Renal cortex interstitium (tissue), 11 donors: ENCODE measurements around the gene ANKRD65. TPM values are rescaled to one million over a fixed set of nuclear protein-coding genes. Genes with fewer than 3 reads are reported as not detected.
"Not testable (repeated sequence)": the region's sequence is repeated elsewhere in the genome, so short reads cannot be mapped to it uniquely, and the experiment has no call there.

Source experiments
- DNase-seq, 11 donors: peaks; one replicate each; pipeline ENCODE4 v3.0.0-alpha.2; 2013; ENCODE audit warnings: low read depth in 9 of 11, low spot score in 4 of 11; ENCODE audit errors: extremely low read depth in 1 of 11
- polyA plus RNA-seq, 3 donors: library from polyadenylated mRNA; unstranded; fragments of 120-200 nt; gene quantifications; one replicate each; pipeline ENCODE4 v1.2.1, GENCODE V29; 2013; ENCODE audit not compliant: insufficient read length in 3 of 3

ANKRD65 gene
- polyA plus RNA-seq, 3 donors = 8.3 to 14.7 (median 10.6) TPM

DNA sequence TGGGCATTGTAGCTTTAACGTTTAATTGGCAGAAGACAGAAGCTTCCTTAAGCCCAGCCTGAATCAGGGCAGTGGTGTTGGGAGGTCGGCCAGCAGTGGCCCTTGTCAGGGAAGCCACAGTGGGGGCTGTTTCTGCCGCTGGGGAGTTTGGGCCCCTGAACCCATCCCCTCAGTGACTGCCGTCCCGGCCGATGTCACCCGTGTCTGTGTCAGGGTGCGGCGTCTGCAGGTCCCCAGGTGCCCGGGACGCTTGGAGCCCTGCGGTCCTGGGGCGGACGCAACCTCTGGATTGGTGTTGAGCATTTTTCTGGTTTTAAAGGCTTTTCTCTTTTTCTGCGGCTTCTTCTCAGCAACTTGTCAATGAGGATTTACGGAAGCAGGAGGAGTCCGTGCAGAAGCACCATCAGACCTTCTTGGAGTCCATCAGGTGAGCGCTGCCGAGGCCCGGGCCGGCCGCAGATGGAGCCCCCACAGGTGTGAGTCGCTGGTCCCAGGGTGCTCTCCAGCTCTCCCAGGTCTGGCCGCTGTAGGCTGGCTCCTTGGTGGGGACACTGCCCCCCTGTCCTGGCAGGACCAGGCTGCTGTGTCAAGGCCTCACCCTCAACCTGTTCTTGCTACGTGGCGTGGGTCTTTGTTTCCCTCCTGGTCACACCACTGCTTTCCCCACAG is 30.8 kb upstream of the ANKRD65 start:
- no peak for DNase-seq

DNA sequence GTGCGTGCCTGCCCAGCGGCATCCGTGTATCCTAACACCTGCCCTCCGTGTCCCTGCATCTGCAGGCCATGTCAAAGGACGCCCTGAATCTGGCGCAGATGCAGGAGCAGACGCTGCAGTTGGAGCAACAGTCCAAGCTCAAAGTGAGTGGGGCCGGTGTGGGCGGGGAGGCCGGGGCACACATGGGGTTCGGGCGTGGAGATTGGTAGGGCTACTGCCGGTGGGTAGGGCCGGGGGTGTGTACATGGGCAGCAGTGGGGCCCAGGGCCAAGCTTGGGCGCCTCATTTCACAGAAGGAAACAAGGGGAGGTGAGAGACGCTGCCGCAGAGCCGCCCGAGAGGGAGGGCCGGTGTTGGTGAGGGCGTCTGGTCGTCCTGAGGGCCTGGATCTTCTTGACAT is 29.5 kb upstream of the ANKRD65 start:
- not testable (repeated sequence) for DNase-seq

DNA sequence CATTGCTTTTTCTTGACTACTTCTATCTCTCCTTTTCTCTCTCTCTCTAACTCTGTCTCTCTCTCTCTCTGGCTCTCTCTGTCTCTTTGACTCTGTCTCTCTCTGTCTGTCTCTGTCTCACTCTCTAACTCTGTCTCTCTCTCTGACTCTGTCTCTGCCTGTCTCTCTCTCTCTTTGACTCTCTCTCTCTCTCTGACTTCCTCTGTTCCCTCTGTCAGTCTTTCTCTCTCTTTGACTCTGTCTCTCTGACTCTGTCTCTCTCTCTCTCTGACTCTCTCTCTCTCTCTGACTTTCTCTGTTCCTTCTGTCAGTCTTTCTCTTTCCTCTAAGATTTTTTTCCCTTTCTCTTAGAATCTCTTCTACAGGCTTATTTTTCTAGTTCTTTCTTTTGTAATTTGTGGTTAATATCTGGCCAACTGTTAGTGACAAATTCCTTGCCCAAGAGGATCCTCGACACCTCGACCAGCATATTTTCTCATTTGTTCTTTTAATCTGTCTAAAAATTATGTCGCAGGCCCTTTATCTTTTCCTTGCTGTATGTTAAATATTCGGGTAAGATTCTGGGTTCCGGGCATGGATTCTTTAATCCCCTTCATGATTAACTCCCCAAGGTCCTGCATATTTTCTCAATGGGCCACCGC is 28.1 kb upstream of the ANKRD65 start, which contains the start of gene ATAD3C:
TSS of gene ATAD3C (plus strand) at position 591 of the 641 bp plus-strand sequence. CDS start 995 bp downstream, outside the sequence.
- DNase-seq = no peak

DNA sequence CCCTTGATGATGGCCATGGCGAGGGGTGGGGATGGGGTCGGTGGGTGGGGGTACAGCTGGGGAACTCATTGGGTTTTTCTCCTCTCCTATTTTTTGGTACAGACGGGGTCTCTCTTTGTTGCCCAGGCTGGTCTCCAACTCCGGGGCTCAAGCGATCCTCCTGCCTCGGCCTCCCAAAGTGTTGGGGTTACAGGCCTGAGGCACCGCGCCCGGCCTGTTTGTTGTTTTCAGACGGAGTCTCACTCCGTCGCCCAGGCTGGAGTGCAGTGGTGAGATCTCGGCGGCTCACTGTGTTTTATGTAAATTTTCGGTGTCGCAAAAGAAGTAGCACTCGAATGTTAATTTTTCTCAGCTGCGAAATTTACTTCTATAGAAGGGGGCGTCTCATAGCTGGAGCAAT is 25.6 kb upstream of the ANKRD65 start:
- DNase-seq = not testable (repeated sequence)

DNA sequence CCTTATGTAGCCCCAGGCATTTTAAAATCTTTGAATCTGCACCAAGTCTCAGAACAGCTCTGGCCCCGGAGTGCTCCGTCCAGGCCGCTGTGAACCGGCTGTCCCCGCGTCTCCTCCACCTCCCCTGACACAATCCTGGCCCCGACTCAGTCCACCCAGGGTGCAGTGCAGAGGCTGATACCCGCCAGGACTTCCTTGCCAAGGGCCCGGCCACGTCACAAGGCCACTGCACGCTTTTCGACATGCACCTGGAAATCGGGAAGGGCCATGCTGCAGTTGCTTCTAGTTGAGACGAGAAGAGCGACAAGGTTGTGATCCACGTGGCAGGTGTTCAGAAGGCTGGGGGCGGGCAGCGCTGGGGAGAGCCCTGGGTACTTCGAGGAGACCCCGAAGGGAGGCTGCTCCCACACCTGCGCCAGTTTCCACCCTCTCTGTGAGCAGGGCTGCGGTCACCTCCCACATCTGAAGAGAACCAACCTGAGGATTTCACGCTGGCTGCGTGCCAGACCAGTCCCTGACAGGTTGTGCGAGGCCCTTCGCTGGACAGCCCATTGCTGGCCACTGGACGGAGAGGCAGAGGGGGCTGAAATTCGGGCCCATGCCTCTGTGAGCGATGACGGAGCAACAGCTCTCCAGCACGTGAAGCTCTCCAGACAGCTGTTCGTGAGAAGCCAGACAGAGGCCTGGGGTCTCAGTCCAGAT is 21.1 kb upstream of the ANKRD65 start:
- DNase-seq = no peak

DNA sequence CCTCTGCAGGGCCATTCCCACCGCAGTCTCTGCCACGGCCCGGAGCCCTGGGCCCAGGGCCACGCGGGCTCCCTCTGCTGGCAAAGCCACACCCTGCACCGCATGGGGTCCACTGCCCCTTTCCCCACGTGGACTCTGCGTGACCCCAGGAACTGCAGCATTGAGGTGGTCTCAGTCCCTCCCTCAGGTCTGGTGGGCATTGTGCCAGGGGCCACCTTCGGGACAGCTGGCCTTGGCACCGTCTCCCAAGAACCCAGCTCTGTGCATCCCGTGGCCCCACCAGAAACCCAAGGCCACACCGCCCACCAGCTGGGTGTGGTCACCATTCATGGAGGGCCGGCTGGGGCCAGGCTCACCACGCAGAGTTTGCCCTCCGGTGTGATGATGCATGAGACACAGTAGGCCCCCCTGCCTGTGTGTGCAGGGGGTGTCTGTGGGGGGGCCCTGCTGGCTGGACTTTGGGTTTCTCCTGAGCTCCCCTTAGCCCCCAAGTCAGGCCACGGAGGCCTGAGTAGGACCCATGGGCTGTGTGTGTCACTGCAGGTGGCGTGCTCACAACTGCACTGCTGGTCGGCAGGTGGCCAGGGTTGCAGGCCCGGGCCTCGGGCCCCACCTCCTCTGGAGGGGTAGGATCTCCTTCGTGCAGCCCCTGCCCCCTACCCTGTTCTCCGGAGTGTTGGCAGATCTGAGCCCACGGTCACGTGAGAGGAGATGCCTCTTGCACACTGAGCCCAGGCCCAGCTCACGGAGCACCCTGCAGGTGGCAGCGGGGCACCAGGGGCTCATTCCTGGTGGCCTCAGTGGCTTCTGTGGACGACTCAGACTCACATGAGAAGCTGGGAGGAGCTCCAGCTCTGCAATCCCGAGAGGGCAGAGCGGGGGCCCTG is 20.2 kb upstream of the ANKRD65 start:
- no peak for DNase-seq

DNA sequence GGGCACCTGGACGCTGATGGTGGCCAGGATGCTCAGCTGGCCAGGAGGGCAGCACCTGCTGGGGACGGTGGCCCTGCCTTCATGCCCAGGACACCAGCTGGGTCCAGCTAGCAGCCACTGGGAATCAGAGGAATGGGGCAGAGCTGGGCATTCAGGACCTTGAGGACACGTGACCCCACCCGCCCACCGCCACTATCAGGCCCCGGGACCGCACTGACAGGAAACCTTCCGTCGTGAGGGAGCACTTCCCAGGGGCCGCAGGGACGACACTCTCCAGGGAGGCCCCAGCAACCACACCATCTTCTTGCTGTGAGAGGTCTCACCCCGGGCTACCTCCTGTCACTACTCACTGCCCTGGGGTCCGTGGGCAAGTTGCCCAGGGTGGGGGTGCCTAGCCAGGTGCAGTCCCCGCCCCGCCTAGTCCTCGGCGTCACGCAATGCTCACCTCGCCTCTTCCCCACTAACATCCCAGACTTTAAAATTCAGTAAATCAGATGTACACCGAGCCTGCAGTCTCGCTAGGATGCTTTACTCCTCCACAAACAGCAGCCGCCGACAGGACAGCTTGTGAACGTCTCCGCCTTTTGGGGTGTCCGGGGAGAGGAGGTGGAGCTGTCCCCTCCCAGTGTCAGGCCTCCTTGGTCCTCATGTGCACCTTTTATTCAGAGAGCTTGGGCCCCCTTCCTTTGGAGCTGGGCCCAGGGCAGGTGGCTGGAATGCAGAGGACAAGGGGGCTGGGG is 19.4 kb upstream of the ANKRD65 start:
- DNase-seq = no peak

DNA sequence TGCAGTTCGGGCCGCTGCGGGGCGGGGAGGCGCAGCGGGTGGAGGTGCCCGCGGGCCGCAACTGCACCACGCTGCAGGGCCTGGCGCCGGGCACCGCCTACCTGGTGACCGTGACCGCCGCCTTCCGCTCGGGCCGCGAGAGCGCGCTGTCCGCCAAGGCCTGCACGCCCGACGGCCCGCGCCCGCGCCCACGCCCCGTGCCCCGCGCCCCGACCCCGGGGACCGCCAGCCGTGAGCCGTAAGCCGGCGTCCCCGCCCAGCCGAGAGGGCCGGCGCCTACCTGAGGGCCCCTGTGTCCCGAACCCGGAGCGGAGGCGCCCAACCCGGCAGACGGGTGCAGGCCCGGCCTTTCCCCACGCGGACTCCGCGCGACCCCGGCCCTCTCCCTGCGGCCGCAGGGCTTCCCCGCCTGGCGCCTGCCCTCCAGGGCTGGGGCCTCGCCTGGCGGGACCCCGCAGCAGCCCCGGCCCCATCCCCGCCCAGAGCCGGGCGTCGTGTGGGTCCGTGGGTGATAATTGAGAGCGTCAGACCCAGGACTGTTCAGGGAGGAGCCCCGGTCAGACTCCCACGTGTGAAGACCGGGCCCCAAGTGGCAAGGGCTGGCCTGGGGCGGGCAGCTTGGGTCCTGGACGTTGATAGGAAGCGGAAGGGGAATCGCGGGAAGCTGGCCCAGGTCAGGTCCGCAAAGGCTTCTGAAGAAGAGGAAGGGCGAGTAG is 18.6 kb upstream of the ANKRD65 start:
- DNase-seq = no peak

DNA sequence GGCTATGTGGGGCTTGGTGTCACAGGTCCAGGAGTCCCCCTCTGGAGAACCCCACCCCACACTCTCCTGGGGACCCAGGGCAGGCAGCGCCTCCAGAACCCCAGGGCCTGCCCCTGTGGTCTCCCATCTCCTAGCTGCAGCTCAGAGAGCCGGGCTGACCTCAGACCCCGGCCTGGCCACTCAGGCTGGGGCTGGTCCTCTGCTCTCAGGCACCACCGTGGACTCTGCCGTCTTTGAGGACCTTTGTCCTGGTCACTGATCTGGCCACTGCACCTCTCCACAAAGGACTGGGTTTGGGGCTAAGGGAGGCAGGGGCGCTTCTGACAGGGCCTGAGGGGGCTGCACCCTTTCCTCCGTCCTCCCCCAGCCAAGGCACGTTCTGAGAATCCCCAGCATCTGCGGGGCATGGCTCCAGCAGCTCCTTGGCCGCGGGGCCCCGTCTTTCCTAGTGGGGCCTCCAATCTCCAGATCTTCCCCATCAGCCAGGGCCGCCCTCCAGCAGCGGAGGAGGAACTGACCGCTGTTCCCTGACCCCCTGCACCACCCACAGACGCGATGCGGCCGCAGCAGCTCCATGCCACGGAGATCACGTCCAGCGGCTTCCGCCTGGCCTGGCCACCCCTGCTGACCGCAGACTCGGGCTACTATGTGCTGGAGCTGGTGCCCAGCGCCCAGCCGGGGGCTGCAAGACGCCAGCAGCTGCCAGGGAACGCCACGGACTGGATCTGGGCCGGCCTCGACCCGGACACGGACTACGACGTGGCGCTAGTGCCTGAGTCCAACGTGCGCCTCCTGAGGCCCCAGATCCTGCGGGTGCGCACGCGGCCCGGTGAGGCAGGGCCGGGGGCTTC is 17.7 kb upstream of the ANKRD65 start:
- DNase-seq = no peak

DNA sequence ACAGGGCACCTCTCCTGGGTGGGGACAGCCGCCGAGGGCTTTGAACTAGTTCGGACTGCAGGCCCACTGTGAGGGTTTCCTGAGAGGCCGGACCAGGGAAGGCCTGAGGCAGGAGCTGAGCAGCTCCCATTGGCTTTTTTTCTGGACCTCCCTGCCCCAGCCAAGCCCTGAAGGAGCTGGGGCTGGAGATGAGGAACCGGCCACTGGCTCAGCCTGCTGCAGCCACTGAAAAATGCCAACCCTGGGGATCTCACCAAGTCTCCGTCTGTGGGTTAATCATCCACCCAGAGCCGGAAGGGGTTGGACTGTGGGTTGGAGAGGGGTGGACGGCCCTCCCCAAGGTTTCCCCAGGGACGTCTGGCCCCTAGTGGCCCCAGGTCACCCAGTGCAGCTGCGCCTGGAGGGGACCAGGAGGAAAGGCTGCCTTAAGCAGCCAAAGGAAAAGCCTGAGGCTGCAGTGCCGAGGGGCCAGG is 16.9 kb upstream of the ANKRD65 start:
- DNase-seq = peak in 1 of 11 donors; percentile 83

DNA sequence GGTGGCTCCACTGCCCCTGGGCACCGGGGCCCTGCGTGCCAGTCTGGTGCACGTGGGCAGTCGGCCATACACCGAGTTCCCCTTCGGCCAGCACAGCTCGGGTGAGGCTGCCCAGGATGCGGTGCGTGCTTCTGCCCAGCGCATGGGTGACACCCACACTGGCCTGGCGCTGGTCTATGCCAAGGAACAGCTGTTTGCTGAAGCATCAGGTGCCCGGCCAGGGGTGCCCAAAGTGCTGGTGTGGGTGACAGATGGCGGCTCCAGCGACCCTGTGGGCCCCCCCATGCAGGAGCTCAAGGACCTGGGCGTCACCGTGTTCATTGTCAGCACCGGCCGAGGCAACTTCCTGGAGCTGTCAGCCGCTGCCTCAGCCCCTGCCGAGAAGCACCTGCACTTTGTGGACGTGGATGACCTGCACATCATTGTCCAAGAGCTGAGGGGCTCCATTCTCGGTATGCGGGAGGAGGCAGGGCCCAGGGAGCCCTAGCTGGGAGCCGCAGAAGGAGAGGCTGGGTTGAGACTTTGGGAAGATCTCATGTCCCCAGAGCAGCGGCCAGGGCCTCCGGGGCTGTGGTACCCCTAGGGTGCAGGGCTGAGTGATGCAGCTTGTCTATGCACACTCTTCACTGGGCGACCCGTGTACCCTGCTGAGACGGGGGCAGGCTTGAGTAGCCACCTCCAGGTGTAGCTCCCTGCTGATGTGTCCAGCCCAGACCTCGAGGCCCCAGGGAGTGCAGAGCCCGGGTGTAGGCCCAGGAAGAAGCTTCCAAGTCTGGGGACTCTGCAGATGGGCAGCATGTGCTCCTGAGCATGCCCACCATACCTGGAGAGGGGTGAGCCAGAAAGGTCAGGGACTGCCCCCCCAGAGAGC is 16.2 kb upstream of the ANKRD65 start:
- DNase-seq = no peak

DNA sequence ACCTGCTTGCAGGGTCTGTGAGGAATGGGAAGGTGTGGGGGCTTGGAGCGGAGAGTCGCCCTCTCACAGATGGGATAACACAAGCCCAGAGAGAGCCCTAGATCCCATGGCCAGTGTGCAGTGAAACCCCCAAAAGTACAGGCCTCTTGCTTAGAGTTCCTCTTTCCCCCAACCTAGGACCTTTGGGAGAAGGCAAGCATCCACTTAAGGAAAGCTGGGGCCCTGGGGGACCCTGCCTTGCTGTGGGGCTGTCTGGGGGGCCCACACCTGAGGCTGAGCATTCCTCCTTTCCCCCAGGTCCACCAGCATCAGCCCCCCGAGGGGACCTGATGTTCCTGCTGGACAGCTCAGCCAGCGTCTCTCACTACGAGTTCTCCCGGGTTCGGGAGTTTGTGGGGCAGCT is 15.6 kb upstream of the ANKRD65 start:
- DNase-seq = no peak

DNA sequence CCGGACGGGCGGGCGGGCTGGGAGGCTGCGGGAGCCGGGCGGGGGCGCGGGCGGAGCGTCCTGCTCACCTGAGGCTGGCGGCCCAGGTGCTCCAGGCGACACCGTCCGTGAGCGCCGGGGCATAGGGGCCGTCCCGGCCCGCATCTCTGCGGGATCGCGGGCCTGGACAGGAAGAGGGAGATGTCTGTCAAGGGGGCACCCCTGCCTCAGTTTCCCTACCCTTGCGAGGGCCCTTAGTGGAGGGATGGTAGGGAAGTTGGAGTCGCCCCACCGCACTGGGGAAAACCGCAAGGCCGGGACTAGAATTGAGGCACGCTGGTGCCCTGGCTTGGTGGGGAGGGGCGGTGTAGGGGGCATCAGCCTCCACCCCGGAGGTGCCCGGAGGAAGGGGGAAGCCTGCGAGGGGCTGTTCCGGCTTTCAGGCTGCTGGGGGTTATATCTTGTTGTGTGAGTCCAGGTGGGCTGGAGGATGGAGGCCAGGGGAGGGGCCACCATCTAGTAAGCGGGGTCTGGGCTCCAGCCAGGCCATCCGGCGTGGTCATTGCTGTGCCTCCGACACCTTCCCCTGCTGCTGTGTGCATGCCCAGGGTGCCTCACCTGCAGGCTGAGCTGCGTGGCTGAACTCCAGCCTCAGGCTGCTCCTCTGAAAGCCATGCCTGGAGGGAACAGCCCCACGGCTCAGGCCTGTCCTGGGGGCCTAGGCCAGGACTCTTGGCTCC is 15.0 kb upstream of the ANKRD65 start:
- DNase-seq = no peak

DNA sequence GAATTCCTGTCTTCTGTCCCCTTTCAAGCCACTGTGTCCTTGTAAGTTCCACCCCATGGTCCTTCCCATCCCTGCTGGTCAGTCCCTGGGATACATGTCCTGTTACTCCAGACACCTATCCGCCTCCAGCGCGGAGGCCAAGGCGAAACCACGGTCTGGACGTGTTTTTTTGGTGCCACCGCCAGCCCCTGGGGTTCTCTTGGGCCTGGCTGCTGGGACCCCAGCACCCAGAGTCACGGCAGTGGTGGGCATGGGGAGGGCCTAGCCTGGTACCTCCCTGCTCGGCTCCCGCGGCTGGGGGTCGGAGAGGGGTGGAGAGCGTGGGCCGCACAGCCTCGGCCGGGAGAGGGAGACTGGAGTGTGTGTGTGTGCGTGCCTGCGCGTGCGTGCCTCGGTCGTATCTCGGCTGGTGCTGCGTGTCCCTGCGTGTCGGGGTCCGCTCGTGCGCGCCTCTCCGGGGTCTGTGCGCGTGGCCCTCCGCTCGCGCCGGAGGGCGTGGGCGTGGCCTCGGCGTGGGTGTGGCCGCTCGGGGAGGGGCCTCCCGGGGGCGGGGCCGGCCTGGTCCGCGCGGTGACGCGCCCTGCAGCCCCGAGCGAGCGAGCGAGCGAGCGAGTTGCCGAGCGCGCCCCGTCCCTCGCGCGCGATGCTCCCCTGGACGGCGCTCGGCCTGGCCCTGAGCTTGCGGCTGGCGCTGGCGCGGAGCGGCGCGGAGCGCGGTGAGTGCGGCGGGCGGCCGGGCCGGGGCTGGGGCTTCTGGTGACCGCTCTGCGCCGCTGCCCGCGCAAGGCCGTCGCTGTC is 14.2 kb upstream of the ANKRD65 start, which contains the start of gene VWA1:
TSS of gene VWA1 (plus strand) at position 585 of the 798 bp plus-strand sequence. CDS start at position 644, 59 bp downstream.
- no peak for DNase-seq

DNA sequence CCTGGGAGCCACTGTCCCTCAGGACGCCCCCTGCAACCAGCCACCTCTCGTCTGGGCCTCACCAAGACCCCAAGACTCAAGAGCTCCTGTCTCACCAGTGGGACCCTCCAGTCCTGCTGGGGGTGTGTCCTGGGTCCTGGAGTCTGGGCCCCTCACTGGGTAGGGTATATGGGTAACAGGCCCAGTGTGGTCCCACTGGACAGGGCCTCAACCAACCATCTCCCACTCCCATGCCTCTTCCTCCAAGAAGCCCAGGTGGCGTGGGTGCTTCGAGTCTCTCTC is 13.7 kb upstream of the ANKRD65 start:
- DNase-seq = no peak
